CD14-positive monocyte (primary cell): ENCODE results near the gene IL1R2. TPM values are rescaled to one million over a fixed set of nuclear protein-coding genes. Genes with fewer than 3 reads are reported as not detected.

Source experiments
- DNase-seq, 3 donors: peaks; one replicate each; pipeline ENCODE4 v3.0.0-alpha.2; 2011 to 2022
- H2AFZ ChIP-seq: 2 replicates; pipeline ENCODE4 v1.6.0; 2012; ENCODE audit warnings: mild to moderate bottlenecking, low read depth, low read length, inconsistent platforms; ENCODE audit not compliant: insufficient read depth, poor library complexity, severe bottlenecking
- H3K27ac ChIP-seq, 2 donors: 1 replicate in 1 of 2; 2 replicates in 1 of 2; pipeline ENCODE4 v1.5.1; 2012 to 2013; ENCODE audit warnings: low read length in 2 of 2, control low read depth in 1 of 2, inconsistent platforms in 1 of 2, low read depth in 1 of 2, mild to moderate bottlenecking in 1 of 2
- H3K27me3 ChIP-seq, 2 donors: one replicate each; pipeline versions ENCODE4 v1.6.0 to v1.6.1; 2011 to 2013; ENCODE audit warnings: low read length in 2 of 2; ENCODE audit not compliant: control insufficient read depth in 2 of 2, insufficient read depth in 2 of 2
- H3K36me3 ChIP-seq, 2 donors: replicated peaks in 1 of 2; 1 replicate in 1 of 2; 2 replicates in 1 of 2; pipeline versions ENCODE4 v1.5.1 to v1.6.1; 2012 to 2013; ENCODE audit warnings: low read length in 2 of 2, control low read depth in 1 of 2, inconsistent platforms in 1 of 2, mild to moderate bottlenecking in 1 of 2; ENCODE audit not compliant: insufficient read depth in 2 of 2, control insufficient read depth in 1 of 2
- H3K4me1 ChIP-seq, 2 donors: 1 replicate in 1 of 2; 2 replicates in 1 of 2; pipeline versions ENCODE4 v1.5.1 to v1.6.1; 2012 to 2013; ENCODE audit warnings: low read length in 2 of 2, control low read depth in 1 of 2, inconsistent platforms in 1 of 2, mild to moderate bottlenecking in 1 of 2, moderate library complexity in 1 of 2; ENCODE audit not compliant: insufficient read depth in 2 of 2, control insufficient read depth in 1 of 2
- H3K4me2 ChIP-seq: replicated peaks from 2 replicates; pipeline ENCODE3; 2012; ENCODE audit warnings: low read length, moderate library complexity, mild to moderate bottlenecking; ENCODE audit not compliant: poor library complexity, severe bottlenecking; ENCODE audit errors: extremely low read depth
- H3K4me3 ChIP-seq, 3 experiments: fragments of 200-600 bp in 1 of 3; sonication (generic) in 1 of 3; replicated peaks in 1 of 3; 1 replicate in 2 of 3; 2 replicates in 1 of 3; pipeline ENCODE4 v1.5.1; 2011 to 2013; ENCODE audit warnings: low read length in 3 of 3, mild to moderate bottlenecking in 3 of 3, control low read depth in 2 of 3, low read depth in 2 of 3, inconsistent platforms in 1 of 3, moderate library complexity in 1 of 3
- H3K79me2 ChIP-seq: 2 replicates; pipeline ENCODE4 v1.6.0; 2012; ENCODE audit warnings: mild to moderate bottlenecking, control low read depth, inconsistent platforms, low read length, moderate library complexity; ENCODE audit not compliant: insufficient read depth
- H3K9ac ChIP-seq: 2 replicates; pipeline ENCODE4 v1.6.0; 2017; ENCODE audit warnings: low read length, mild to moderate bottlenecking; ENCODE audit not compliant: insufficient read depth, poor library complexity, severe bottlenecking
- H3K9me3 ChIP-seq, 2 donors: replicated peaks in 1 of 2; 1 replicate in 1 of 2; 2 replicates in 1 of 2; pipeline versions ENCODE4 v1.5.1 to v1.6.1; 2012 to 2013; ENCODE audit warnings: low read length in 2 of 2, control low read depth in 1 of 2; ENCODE audit not compliant: control insufficient read depth in 1 of 2, insufficient read depth in 1 of 2
- H4K20me1 ChIP-seq: 2 replicates; pipeline ENCODE4 v1.6.0; 2012; ENCODE audit warnings: mild to moderate bottlenecking, low read length, control low read depth, moderate library complexity; ENCODE audit not compliant: insufficient read depth
- H3K27ac Mint-ChIP-seq, 7 donors: one replicate each; pipeline ENCODE4 v1.8.0; 2020; ENCODE audit warnings: mild to moderate bottlenecking in 7 of 7, mixed read lengths in 7 of 7, moderate library complexity in 6 of 7, inconsistent platforms in 2 of 7
- H3K27me3 Mint-ChIP-seq, 3 donors: one replicate each; pipeline ENCODE4 v1.8.0; 2021 to 2022; ENCODE audit warnings: low read depth in 3 of 3, mild to moderate bottlenecking in 3 of 3, mixed read lengths in 3 of 3, moderate library complexity in 3 of 3, inconsistent platforms in 1 of 3
- H3K36me3 Mint-ChIP-seq, 2 donors: one replicate each; pipeline ENCODE4 v1.8.0; 2020; ENCODE audit warnings: mixed read lengths in 2 of 2, inconsistent platforms in 1 of 2, mild to moderate bottlenecking in 1 of 2
- H3K4me1 Mint-ChIP-seq: one replicate; pipeline ENCODE4 v1.8.0; 2020; ENCODE audit warnings: mild to moderate bottlenecking, mixed read lengths
- H3K4me3 Mint-ChIP-seq, 2 donors: one replicate each; pipeline ENCODE4 v1.8.0; 2020; ENCODE audit warnings: mild to moderate bottlenecking in 2 of 2, mixed read lengths in 2 of 2, moderate library complexity in 1 of 2
- H3K9me3 Mint-ChIP-seq, 7 donors: one replicate each; pipeline ENCODE4 v1.8.0; 2020 to 2022; ENCODE audit warnings: mixed read lengths in 7 of 7, mild to moderate bottlenecking in 6 of 7, moderate library complexity in 6 of 7, inconsistent platforms in 2 of 7
- CTCF ChIP-seq: fragments of 200-600 bp; IDR thresholded peaks from one replicate; pipeline ENCODE4 v1.8.0; 2022; ENCODE audit warnings: antibody characterized with exemption, mild to moderate bottlenecking
- WGBS: methylation state at CpG from one replicate; pipeline ENCODE4 v1.1.5; 2013; ENCODE audit warnings: missing lambda C conversion rate; ENCODE audit not compliant: insufficient coverage; 5-methylcytosine and 5-hydroxymethylcytosine counted together
- intact Hi-C, 2 donors: fragments of 100-400 bp; cut with micrococcal nuclease; formaldehyde crosslinking; loops; one replicate each; pipeline versions ENCODE4 v1.15.0 to v1.15.1; 2023
- polyA plus RNA-seq, 3 donors: library from polyadenylated mRNA; depleted of rRNA in 1 of 3; unstranded in 2 of 3; stranded (reverse) in 1 of 3; fragments of 300-500 nt in 2 of 3; fragments of >200 nt in 1 of 3; fragmentation: Illumina TruSeq in 2 of 3; gene quantifications; 1 replicate in 2 of 3; 2 replicates in 1 of 3; pipeline ENCODE4 v1.2.3, GENCODE V29; 2012 to 2021

Gene IL1R2
- polyA plus RNA-seq, 3 donors: 5.9 to 12.0 (median 6.2) TPM

- no peak for DNase-seq
- H3K27me3 Mint-ChIP-seq: peaks cover 0 to 5% (median 4%) of the 10 kb centered on the region in 3 donors
- 90% methylated on average over 2 of the region's 3 CpGs for WGBS
- H3K27me3 ChIP-seq: no peaks in the 10 kb centered on the region
- no peak overlapping the region for H2AFZ ChIP-seq
- H3K79me2 ChIP-seq: no peaks in the 10 kb centered on the region
- no peaks in the 10 kb centered on the region for H3K36me3 ChIP-seq
- H3K27ac ChIP-seq: no peak overlapping the region
- H4K20me1 ChIP-seq: no peaks in the 10 kb centered on the region
- H3K36me3 Mint-ChIP-seq: peaks cover 3 to 4% of the 10 kb centered on the region in 2 donors
- H3K9me3 Mint-ChIP-seq: peaks cover 7 to 19% (median 17%) of the 10 kb centered on the region in 7 donors
- intact Hi-C loops: loop anchor here in 1 of 2 donors (10.0 kb wide), 1 partner anchor 52 kb away; no protein-coding TSS in a partner anchor
- H3K9me3 ChIP-seq: peaks cover 12 to 19% of the 10 kb centered on the region in 2 donors
- no peak overlapping the region for H3K4me2 ChIP-seq
- no peak overlapping the region for H3K27ac Mint-ChIP-seq
- H3K4me1 ChIP-seq: peaks cover 9 to 12% of the 10 kb centered on the region in 2 donors
- no peak overlapping the region for H3K4me3 Mint-ChIP-seq
- peaks cover 21% of the 10 kb centered on the region for H3K4me1 Mint-ChIP-seq
- no peak overlapping the region for H3K9ac ChIP-seq
- no peak for TF ChIP-seq CTCF
- H3K4me3 ChIP-seq: no peak overlapping the region
These were observed 45.3 kb upstream of the IL1R2 start for GRCh38 chr2:101946372-101947039.

- no peaks in the 10 kb centered on the region for H3K36me3 ChIP-seq
- no peak overlapping the region for H3K9ac ChIP-seq
- H3K27ac ChIP-seq: no peak overlapping the region
- no peak overlapping the region for H3K4me3 ChIP-seq
- H2AFZ ChIP-seq: no peak overlapping the region
- Mint-ChIP-seq H3K9me3 (peaks cover 7 to 19% (median 17%) of the 10 kb centered on the region in 7 donors), H3K4me3 (no peak overlapping the region), H3K27ac (no peak overlapping the region), H3K27me3 (peaks cover 0 to 5% (median 4%) of the 10 kb centered on the region in 3 donors), H3K36me3 (peaks cover 3 to 4% of the 10 kb centered on the region in 2 donors), H3K4me1 (peaks cover 27% of the 10 kb centered on the region)
- no peaks in the 10 kb centered on the region for H4K20me1 ChIP-seq
- no CpG with 5 or more reads among the region's 3 CpGs for WGBS
- H3K9me3 ChIP-seq: peaks cover 12 to 19% of the 10 kb centered on the region in 2 donors
- intact Hi-C loops: loop anchor here in 1 of 2 donors (10.0 kb wide), 1 partner anchor 53 kb away; no protein-coding TSS in a partner anchor
- H3K79me2 ChIP-seq: no peaks in the 10 kb centered on the region
- DNase-seq: no peak
- no peak for TF ChIP-seq CTCF
- H3K4me1 ChIP-seq: peaks cover 9 to 19% of the 10 kb centered on the region in 2 donors
- H3K27me3 ChIP-seq: no peaks in the 10 kb centered on the region
- no peak overlapping the region for H3K4me2 ChIP-seq
These were observed 44.4 kb upstream of the IL1R2 start for GRCh38 chr2:101947374-101947773.
